Small intestine (tissue), 7 donors: ENCODE measurements around the gene ATF4. TPM values are rescaled to one million over a fixed set of nuclear protein-coding genes. Genes with fewer than 3 reads are reported as not detected.
A peak's percentile ranks its signal among the peaks of the same experiment; 100 is the strongest.

Experiments
- DNase-seq, 2 donors: peaks; one replicate each; pipeline versions ENCODE4 v3.0.0 to v3.0.0-alpha.2; 2013
- FAIRE-seq: peaks from 2 replicates; lab custom pipeline; 2012; peaks lifted over from hg19 to GRCh38; lab: Jason Lieb, UNC
- H3K27ac ChIP-seq, 3 donors: one replicate each; pipeline ENCODE4 v1.5.1; 2013; ENCODE audit warnings: low read length in 2 of 3, mild to moderate bottlenecking in 2 of 3, control low read depth in 1 of 3, inconsistent platforms in 1 of 3, low read depth in 1 of 3, moderate library complexity in 1 of 3
- H3K27me3 ChIP-seq, 3 donors: one replicate each; pipeline ENCODE4 v1.6.1; 2013; ENCODE audit warnings: low read length in 3 of 3, inconsistent platforms in 1 of 3; ENCODE audit not compliant: control insufficient read depth in 3 of 3, insufficient read depth in 3 of 3
- H3K36me3 ChIP-seq, 3 donors: one replicate each; pipeline ENCODE4 v1.6.1; 2013; ENCODE audit warnings: low read length in 3 of 3, inconsistent platforms in 1 of 3, low read depth in 1 of 3, mild to moderate bottlenecking in 1 of 3, moderate library complexity in 1 of 3; ENCODE audit not compliant: control insufficient read depth in 3 of 3, insufficient read depth in 2 of 3
- H3K4me1 ChIP-seq, 3 donors: one replicate each; pipeline ENCODE4 v1.6.1; 2013; ENCODE audit warnings: low read length in 2 of 3, inconsistent platforms in 1 of 3, low read depth in 1 of 3, mild to moderate bottlenecking in 1 of 3, moderate library complexity in 1 of 3; ENCODE audit not compliant: control insufficient read depth in 3 of 3, insufficient read depth in 2 of 3
- H3K4me3 ChIP-seq, 3 donors: one replicate each; pipeline ENCODE4 v1.5.1; 2013; ENCODE audit warnings: low read length in 3 of 3, control low read depth in 1 of 3, inconsistent platforms in 1 of 3, low read depth in 1 of 3, mild to moderate bottlenecking in 1 of 3, moderate library complexity in 1 of 3
- H3K9me3 ChIP-seq, 2 donors: one replicate each; pipeline ENCODE4 v1.6.1; 2013; ENCODE audit warnings: low read depth in 1 of 2, low read length in 1 of 2; ENCODE audit not compliant: control insufficient read depth in 2 of 2, insufficient read depth in 1 of 2
- WGBS, 3 donors: extraction: QIAGEN DNeasy Blood & Tissue Kit; methylation state at CpG; one replicate each; pipeline ENCODE4 v1.1.7; 2013; 5-methylcytosine and 5-hydroxymethylcytosine counted together
- polyA plus RNA-seq, 4 donors: library from polyadenylated mRNA; stranded (reverse) in 3 of 4; unstranded in 1 of 4; fragments of 200-250 nt in 3 of 4; fragments of 120-200 nt in 1 of 4; gene quantifications; one replicate each; pipeline versions ENCODE4 v1.2.1 to v1.2.3, GENCODE V29; 2013
- donor health status: healthy with polysubstance abuse.
- donor health status: control.
- donor health status: control.
- donor health status: Bipolar disorder and iron deficiency.
- donor health status: healthy.

Gene ATF4
- polyA plus RNA-seq, 4 donors = 271 to 709 (median 505) TPM

- Histone ChIP-seq H3K4me3 (no peak overlapping the region), H3K36me3 (peaks cover 0 to 67% (median 3%) of the 10 kb centered on the region in 3 donors), H3K27me3 (no peaks in the 10 kb centered on the region), H3K4me1 (peaks cover 0 to 10% (median 0%) of the 10 kb centered on the region in 3 donors), H3K9me3 (no peaks in the 10 kb centered on the region), H3K27ac (peak overlapping the region in 1 of 3 donors; percentile 3)
- FAIRE-seq (no peak), DNase-seq (no peak)
- WGBS, 3 donors = 79 to 90% (median 82%) methylated on average over 3 of the region's 3 CpGs
These were observed 37.6 kb upstream of the ATF4 start for GRCh38 chr22:39482768-39483167.

- Histone ChIP-seq H3K4me3 (no peak overlapping the region), H3K27ac (no peak overlapping the region), H3K27me3 (no peaks in the 10 kb centered on the region), H3K36me3 (peaks cover 3 to 67% (median 4%) of the 10 kb centered on the region in 3 donors), H3K9me3 (no peaks in the 10 kb centered on the region), H3K4me1 (peaks cover 0 to 18% (median 8%) of the 10 kb centered on the region in 3 donors)
- WGBS, 3 donors = 83 to 88% (median 87%) methylated on average over 37 to 45 of the region's 45 CpGs
- no peak for FAIRE-seq
- no peak for DNase-seq
These were observed 33.2 kb upstream of the ATF4 start for GRCh38 chr22:39486951-39487825.

GRCh38 chr22:39487826-39488520 is 32.4 kb upstream of the ATF4 start:
- H3K4me1 ChIP-seq = peaks cover 0 to 18% (median 8%) of the 10 kb centered on the region in 3 donors
- no peak overlapping the region for H3K4me3 ChIP-seq
- no peak for DNase-seq
- H3K9me3 ChIP-seq = no peaks in the 10 kb centered on the region
- H3K27me3 ChIP-seq = no peaks in the 10 kb centered on the region
- H3K27ac ChIP-seq = no peak overlapping the region
- H3K36me3 ChIP-seq = peaks cover 3 to 66% (median 4%) of the 10 kb centered on the region in 3 donors
- WGBS, 3 donors = 96 to 97% (median 97%) methylated on average over 66 to 70 of the region's 70 CpGs
- no peak for FAIRE-seq

GRCh38 chr22:39488563-39489083 is 31.7 kb upstream of the ATF4 start:
- no peak for FAIRE-seq
- Histone ChIP-seq H3K36me3 (peaks cover 3 to 62% (median 4%) of the 10 kb centered on the region in 3 donors), H3K27ac (no peak overlapping the region), H3K9me3 (no peaks in the 10 kb centered on the region), H3K4me1 (peaks cover 0 to 18% (median 8%) of the 10 kb centered on the region in 3 donors), H3K27me3 (no peaks in the 10 kb centered on the region), H3K4me3 (no peak overlapping the region)
- no peak for DNase-seq
- WGBS, 3 donors = 92 to 96% (median 95%) methylated on average over 38 to 39 of the region's 39 CpGs

GRCh38 chr22:39489094-39490068 is 31.0 kb upstream of the ATF4 start:
- DNase-seq (peak; percentile 76 to 83), FAIRE-seq (no peak)
- Histone ChIP-seq H3K27me3 (no peaks in the 10 kb centered on the region), H3K27ac (peak overlapping the region in 1 of 3 donors; percentile 82), H3K4me3 (no peak overlapping the region), H3K36me3 (peaks cover 3 to 59% (median 4%) of the 10 kb centered on the region in 3 donors), H3K4me1 (peaks cover 0 to 18% (median 8%) of the 10 kb centered on the region in 3 donors), H3K9me3 (no peaks in the 10 kb centered on the region)
- 66 to 74% (median 69%) methylated on average over 17 of the region's 17 CpGs for WGBS, 3 donors

GRCh38 chr22:39490135-39490798 is 30.1 kb upstream of the ATF4 start:
- peaks cover 0 to 18% (median 8%) of the 10 kb centered on the region in 3 donors for H3K4me1 ChIP-seq
- no peaks in the 10 kb centered on the region for H3K27me3 ChIP-seq
- peak; percentile 68 to 70 for DNase-seq
- FAIRE-seq = no peak
- H3K36me3 ChIP-seq = peaks cover 3 to 56% (median 4%) of the 10 kb centered on the region in 3 donors
- H3K9me3 ChIP-seq = no peaks in the 10 kb centered on the region
- 54 to 73% (median 70%) methylated on average over 13 of the region's 13 CpGs for WGBS, 3 donors
- no peak overlapping the region for H3K4me3 ChIP-seq
- H3K27ac ChIP-seq = peak overlapping the region in 1 of 3 donors; percentile 82

- 74 to 83% (median 81%) methylated on average over 7 to 9 of the region's 9 CpGs for WGBS, 3 donors
- peaks cover 3 to 56% (median 4%) of the 10 kb centered on the region in 3 donors for H3K36me3 ChIP-seq
- no peaks in the 10 kb centered on the region for H3K9me3 ChIP-seq
- H3K4me3 ChIP-seq = no peak overlapping the region
- H3K4me1 ChIP-seq = peaks cover 0 to 18% (median 8%) of the 10 kb centered on the region in 3 donors
- no peaks in the 10 kb centered on the region for H3K27me3 ChIP-seq
- no peak for FAIRE-seq
- no peak for DNase-seq
- no peak overlapping the region for H3K27ac ChIP-seq
These were observed 29.2 kb upstream of the ATF4 start for GRCh38 chr22:39490966-39491680.
